Measurements from ENCODE around the gene VPS39.

VPS39 gene

GRCh38 chr15:42151736-42152135, 56.4 kb downstream of the VPS39 start:
- no peak for TF ChIP-seq CTCF (conservative IDR thresholded peaks at IDR 0.05; ENCODE audit: low read depth, low read length)
- H3K4me3 ChIP-seq (ENCODE audit: low read length) = no peak overlapping the region
- DNase-seq (ENCODE audit: low read depth) = peak; percentile 59

DNA sequence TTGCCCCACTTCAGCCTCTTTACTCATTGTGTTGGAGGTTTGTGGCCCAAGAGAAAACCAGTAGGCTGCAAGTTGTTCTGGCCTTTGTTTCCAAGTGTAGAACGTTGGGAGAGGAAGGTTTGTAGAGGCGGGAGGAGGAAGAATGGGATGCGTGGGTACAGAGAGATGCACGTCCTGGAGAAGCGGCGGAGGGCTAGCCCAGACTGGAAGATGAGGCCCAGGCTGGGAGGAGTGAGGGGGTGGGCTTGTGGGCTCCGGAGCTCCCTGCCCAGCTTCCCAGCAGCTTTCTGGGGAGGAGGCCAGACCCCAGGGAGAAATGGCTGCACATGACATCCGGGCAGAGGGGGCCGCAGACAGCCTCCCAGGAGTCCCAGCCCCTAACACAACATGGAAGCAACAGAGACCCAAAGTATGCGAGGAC, 57.0 kb downstream of the VPS39 start:
- no peak overlapping the region for H3K4me3 ChIP-seq (ENCODE audit: low read length)
- no peak for DNase-seq (ENCODE audit: low read depth)
- TF ChIP-seq CTCF (conservative IDR thresholded peaks at IDR 0.05; ENCODE audit: low read depth, low read length) = no peak

DNA sequence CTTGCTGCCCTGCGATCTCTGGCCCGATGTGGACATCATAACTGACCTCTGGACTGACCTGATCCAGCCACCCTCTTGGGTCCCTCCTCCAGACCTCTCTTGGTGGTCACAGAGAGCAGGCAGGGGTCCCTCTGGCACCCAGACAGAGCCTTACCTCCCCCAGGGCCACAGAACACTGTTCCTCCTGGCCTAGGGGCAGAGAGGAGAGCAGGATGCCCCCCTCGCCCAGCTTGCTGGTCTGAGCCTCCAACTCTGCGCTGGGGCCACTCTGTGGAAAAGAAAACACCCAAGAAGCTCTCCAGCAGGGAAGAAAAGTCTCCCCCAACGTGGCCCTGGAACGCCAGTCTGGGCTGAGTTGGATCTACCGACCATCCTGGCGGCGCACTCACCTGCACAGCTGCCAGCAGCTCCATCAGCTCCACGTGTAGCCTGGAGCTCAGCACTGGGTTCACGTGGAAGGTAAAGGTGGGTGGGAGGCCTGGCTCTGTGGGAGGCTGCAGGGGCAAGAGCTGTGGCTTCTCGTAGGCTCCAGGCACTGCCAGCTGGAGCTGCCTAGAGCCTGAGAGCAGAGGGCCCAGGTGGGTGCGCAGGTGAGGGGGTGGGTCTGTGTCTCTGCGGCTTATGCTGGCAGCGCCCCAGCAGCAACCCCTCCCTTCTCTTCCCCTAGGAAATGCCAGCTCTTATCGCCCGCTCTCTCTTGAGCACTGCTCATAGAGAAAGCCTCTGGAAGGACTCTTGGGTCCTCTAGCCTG, 57.7 kb downstream of the VPS39 start:
- TF ChIP-seq CTCF (conservative IDR thresholded peaks at IDR 0.05; ENCODE audit: low read depth, low read length) = no peak
- DNase-seq (ENCODE audit: low read depth) = no peak
- no peak overlapping the region for H3K4me3 ChIP-seq (ENCODE audit: low read length)

DNA sequence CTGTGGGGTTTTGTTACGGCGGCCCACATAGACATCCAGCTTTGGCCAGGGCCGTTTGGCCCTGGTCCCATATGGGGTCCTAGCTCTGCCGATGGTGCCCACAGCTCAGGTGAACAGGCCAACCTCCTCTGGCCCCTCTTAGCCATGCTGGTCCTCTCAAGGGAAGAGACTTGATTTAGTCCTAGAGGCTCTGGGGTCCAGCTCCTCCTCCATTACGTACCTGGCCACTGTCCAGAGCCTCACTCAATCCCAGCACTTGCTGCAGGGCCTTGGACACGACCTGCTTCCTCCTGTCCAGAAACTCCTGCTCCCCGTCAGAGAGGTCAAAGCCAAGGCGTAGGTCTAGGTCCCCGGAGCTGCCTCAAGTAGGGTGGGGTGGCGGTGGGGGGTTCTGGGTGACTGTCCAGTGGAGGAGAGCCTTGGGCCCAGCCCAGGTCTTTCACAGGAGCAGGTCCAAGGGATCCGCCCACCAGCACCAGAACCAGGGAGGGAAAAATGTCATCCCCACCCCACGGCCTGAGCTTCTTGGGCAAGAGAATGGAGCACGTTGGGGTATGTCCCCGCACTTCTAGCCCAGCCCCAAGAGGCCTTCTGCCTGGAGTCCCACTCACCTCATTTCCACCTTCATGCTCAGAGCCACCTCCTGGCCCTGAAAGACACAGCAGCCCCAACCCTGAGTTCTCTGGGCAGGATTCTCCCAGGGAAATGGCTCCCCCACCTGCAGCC, 58.4 kb downstream of the VPS39 start:
- DNase-seq (ENCODE audit: low read depth) = no peak
- TF ChIP-seq CTCF (conservative IDR thresholded peaks at IDR 0.05; ENCODE audit: low read depth, low read length) = no peak
- H3K4me3 ChIP-seq (ENCODE audit: low read length) = no peak overlapping the region

DNA sequence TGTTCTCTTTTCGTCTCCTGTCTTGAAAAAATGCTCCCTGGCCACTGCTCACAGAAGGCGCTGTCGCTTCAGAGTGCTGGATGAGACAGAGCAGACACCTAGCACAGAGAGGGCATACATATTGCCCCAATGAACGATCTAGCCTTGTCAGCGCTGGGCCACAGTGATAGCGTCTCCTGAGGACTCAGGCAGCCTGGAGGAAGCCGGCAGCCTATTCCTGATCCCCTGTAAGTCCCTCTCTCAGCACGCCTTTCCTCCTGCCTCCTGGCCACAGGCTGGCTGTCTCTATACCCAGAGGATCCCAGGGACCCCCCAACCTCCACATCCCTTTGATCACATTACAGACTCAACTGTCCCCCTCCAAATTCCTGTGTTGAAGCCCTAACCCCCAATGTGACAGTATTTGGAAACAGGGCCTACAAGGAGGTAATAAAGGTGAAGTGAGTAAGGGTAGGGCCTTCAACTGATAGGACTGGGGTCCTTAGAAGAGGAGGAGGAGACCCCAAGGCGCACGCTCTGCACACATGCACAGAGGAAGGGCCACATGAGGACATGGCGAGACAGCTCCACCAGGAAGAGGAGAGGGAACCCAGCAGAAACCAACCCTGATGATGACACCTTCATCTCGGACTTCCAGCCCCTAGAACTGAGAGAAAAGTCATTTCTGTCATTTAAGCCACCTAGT, 59.2 kb downstream of the VPS39 start:
- no peak for TF ChIP-seq CTCF (conservative IDR thresholded peaks at IDR 0.05; ENCODE audit: low read depth, low read length)

GRCh38 chr15:42147431-42147735, 60.7 kb downstream of the VPS39 start:
- DNase-seq (ENCODE audit: low read depth) = no peak
- no peak overlapping the region for H3K4me3 ChIP-seq (ENCODE audit: low read length)
- TF ChIP-seq CTCF (conservative IDR thresholded peaks at IDR 0.05; ENCODE audit: low read depth, low read length) = no peak

More for the DNA sequence above, 59.2 kb downstream of the VPS39 start:
- DNase-seq (ENCODE audit: low read depth) = no peak
- H3K4me3 ChIP-seq (ENCODE audit: low read length) = no peak overlapping the region

Measured in retinal pigment epithelial cell (primary cell).